Duodenal mucosa (tissue), 2 donors: ENCODE measurements around the gene DOK6.
"Not testable (repeated sequence)": the region's sequence is repeated elsewhere in the genome, so short reads cannot be mapped to it uniquely, and the experiment has no call there.

Experiments used
- H3K27ac ChIP-seq: one replicate; pipeline ENCODE4 v1.7.0; 2013; ENCODE audit warnings: low read depth, low read length
- H3K27me3 ChIP-seq, 2 donors: one replicate each; pipeline ENCODE4 v1.7.0; 2013; ENCODE audit warnings: low read length in 2 of 2, control low read depth in 1 of 2; ENCODE audit not compliant: insufficient read depth in 2 of 2, control insufficient read depth in 1 of 2
- H3K36me3 ChIP-seq, 2 donors: one replicate each; pipeline ENCODE4 v1.7.0; 2013; ENCODE audit warnings: low read length in 2 of 2, control low read depth in 1 of 2; ENCODE audit not compliant: insufficient read depth in 2 of 2, control insufficient read depth in 1 of 2
- H3K4me1 ChIP-seq, 2 donors: one replicate each; pipeline ENCODE4 v1.7.0; 2013; ENCODE audit warnings: low read length in 2 of 2, control low read depth in 1 of 2; ENCODE audit not compliant: insufficient read depth in 2 of 2, control insufficient read depth in 1 of 2
- H3K4me3 ChIP-seq, 2 donors: one replicate each; pipeline ENCODE4 v1.7.0; 2013; ENCODE audit warnings: low read length in 2 of 2, low read depth in 1 of 2
- H3K9ac ChIP-seq, 2 donors: one replicate each; pipeline ENCODE4 v1.7.0; 2013; ENCODE audit warnings: low read length in 2 of 2, low read depth in 1 of 2
- H3K9me3 ChIP-seq, 2 donors: one replicate each; pipeline ENCODE4 v1.7.0; 2013; ENCODE audit warnings: low read length in 2 of 2, control low read depth in 1 of 2; ENCODE audit not compliant: control insufficient read depth in 1 of 2

Gene DOK6

GRCh38 chr18:69878213-69878933 lies 477.7 kb downstream of the DOK6 start:
- no peak overlapping the region for H3K27ac ChIP-seq
- H3K4me1 ChIP-seq, result no peaks in the 10 kb centered on the region

GRCh38 chr18:69879051-69879450 lies 478.4 kb downstream of the DOK6 start:
- not testable (repeated sequence) for H3K4me1 ChIP-seq, H3K9ac ChIP-seq, H3K9me3 ChIP-seq, H3K27ac ChIP-seq, H3K27me3 ChIP-seq, H3K36me3 ChIP-seq, H3K4me3 ChIP-seq

More at GRCh38 chr18:69878213-69878933, 477.7 kb downstream of the DOK6 start:
- Histone ChIP-seq H3K27me3 (no peaks in the 10 kb centered on the region), H3K9me3 (no peaks in the 10 kb centered on the region), H3K4me3 (no peak overlapping the region), H3K9ac (no peak overlapping the region), H3K36me3 (no peaks in the 10 kb centered on the region)

- H3K36me3 ChIP-seq, result no peaks in the 10 kb centered on the region
- H3K4me1 ChIP-seq, result no peaks in the 10 kb centered on the region
- H3K27ac ChIP-seq, result no peak overlapping the region
- no peak overlapping the region for H3K4me3 ChIP-seq
- H3K9ac ChIP-seq, result no peak overlapping the region
- H3K27me3 ChIP-seq, result no peaks in the 10 kb centered on the region
- no peaks in the 10 kb centered on the region for H3K9me3 ChIP-seq
Observed at GRCh38 chr18:69880083-69880482, 479.4 kb downstream of the DOK6 start.

- Histone ChIP-seq H3K27ac (no peak overlapping the region), H3K9me3 (no peaks in the 10 kb centered on the region), H3K27me3 (no peaks in the 10 kb centered on the region), H3K4me1 (no peaks in the 10 kb centered on the region), H3K9ac (no peak overlapping the region), H3K4me3 (no peak overlapping the region), H3K36me3 (no peaks in the 10 kb centered on the region)
Observed at GRCh38 chr18:69882965-69883668, 482.4 kb downstream of the DOK6 start.

GRCh38 chr18:69883781-69884180 lies 483.1 kb downstream of the DOK6 start:
- no peaks in the 10 kb centered on the region for H3K4me1 ChIP-seq
- no peak overlapping the region for H3K9ac ChIP-seq
- H3K36me3 ChIP-seq, result no peaks in the 10 kb centered on the region
- H3K27ac ChIP-seq, result no peak overlapping the region
- no peak overlapping the region for H3K4me3 ChIP-seq
- no peaks in the 10 kb centered on the region for H3K27me3 ChIP-seq
- H3K9me3 ChIP-seq, result no peaks in the 10 kb centered on the region

GRCh38 chr18:69885355-69885754 lies 484.7 kb downstream of the DOK6 start:
- Histone ChIP-seq H3K27ac (no peak overlapping the region), H3K4me3 (no peak overlapping the region), H3K9ac (no peak overlapping the region), H3K4me1 (no peaks in the 10 kb centered on the region), H3K9me3 (no peaks in the 10 kb centered on the region), H3K36me3 (no peaks in the 10 kb centered on the region), H3K27me3 (no peaks in the 10 kb centered on the region)

- Histone ChIP-seq H3K27ac (no peak overlapping the region), H3K27me3 (no peaks in the 10 kb centered on the region)
Observed at GRCh38 chr18:69885841-69886531, 485.3 kb downstream of the DOK6 start.

GRCh38 chr18:69887256-69887655 lies 486.6 kb downstream of the DOK6 start:
- no peaks in the 10 kb centered on the region for H3K4me1 ChIP-seq
- H3K27ac ChIP-seq, result no peak overlapping the region
- no peak overlapping the region for H3K9ac ChIP-seq
- no peaks in the 10 kb centered on the region for H3K27me3 ChIP-seq
- no peaks in the 10 kb centered on the region for H3K36me3 ChIP-seq
- H3K9me3 ChIP-seq, result no peaks in the 10 kb centered on the region
- H3K4me3 ChIP-seq, result no peak overlapping the region

More at GRCh38 chr18:69885841-69886531, 485.3 kb downstream of the DOK6 start:
- Histone ChIP-seq H3K36me3 (no peaks in the 10 kb centered on the region), H3K4me3 (no peak overlapping the region), H3K9ac (no peak overlapping the region), H3K4me1 (no peaks in the 10 kb centered on the region), H3K9me3 (no peaks in the 10 kb centered on the region)

- no peak overlapping the region for H3K27ac ChIP-seq
- H3K4me1 ChIP-seq, result no peaks in the 10 kb centered on the region
- no peaks in the 10 kb centered on the region for H3K36me3 ChIP-seq
- H3K9me3 ChIP-seq, result no peaks in the 10 kb centered on the region
- H3K9ac ChIP-seq, result no peak overlapping the region
- no peaks in the 10 kb centered on the region for H3K27me3 ChIP-seq
- H3K4me3 ChIP-seq, result no peak overlapping the region
Observed at GRCh38 chr18:69889009-69889408, 488.3 kb downstream of the DOK6 start.

- H3K9ac ChIP-seq, result no peak overlapping the region
- no peak overlapping the region for H3K27ac ChIP-seq
- no peaks in the 10 kb centered on the region for H3K9me3 ChIP-seq
- H3K4me3 ChIP-seq, result no peak overlapping the region
- no peaks in the 10 kb centered on the region for H3K36me3 ChIP-seq
- no peaks in the 10 kb centered on the region for H3K4me1 ChIP-seq
- H3K27me3 ChIP-seq, result no peaks in the 10 kb centered on the region
Observed at GRCh38 chr18:69890558-69890957, 489.9 kb downstream of the DOK6 start.
